DMS114 treated with DMSO at 0.1 percent for 48 hours (cell line): ENCODE data around the gene SLC25A21.

ENCODE experiments used
- DNase-seq: peaks from one replicate; lab custom pipeline; 2025; ENCODE audit not compliant: unreplicated experiment; lab: John Stamatoyannopoulos, UW

Gene SLC25A21

DNA sequence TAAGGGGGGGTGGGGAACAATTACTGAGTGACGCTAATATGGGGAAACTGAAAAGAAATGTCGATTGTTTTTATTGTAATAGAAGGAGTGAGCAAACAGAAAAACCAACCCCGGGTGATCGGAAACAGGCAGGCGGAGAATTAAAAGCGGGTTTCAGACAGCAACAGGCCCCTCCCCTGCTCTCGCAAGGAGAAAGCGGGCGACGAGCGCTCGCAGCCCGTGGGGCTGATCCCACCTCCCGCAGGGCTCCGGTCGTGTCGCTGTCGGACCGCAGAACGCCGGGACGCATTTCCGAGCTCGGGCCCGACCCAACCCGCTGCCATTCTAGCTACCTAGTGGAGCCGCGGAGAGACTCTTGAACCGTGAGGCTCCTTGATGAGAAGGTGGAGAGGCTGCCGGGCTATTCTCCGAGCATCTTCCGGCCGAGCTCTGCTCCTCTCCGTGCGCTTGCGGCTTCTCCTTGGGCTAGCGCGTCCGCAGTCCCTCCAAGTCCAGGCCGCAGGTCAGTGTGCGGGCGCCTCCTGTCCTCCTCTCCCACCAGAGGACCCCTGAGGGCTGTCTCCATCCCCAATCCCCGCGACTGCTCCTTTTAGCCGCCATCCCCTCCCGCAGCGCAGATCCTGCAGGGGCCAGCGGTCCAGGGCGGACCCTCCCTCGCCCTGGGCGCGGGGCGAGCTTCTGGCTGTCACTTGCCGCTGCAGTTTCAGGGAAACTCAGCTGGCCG lies 514.8 kb downstream of the SLC25A21 start:
- DNase-seq = no peak

- DNase-seq = no peak
Measured at GRCh38 chr14:36656687-36657398, 515.6 kb downstream of the SLC25A21 start.

DNA sequence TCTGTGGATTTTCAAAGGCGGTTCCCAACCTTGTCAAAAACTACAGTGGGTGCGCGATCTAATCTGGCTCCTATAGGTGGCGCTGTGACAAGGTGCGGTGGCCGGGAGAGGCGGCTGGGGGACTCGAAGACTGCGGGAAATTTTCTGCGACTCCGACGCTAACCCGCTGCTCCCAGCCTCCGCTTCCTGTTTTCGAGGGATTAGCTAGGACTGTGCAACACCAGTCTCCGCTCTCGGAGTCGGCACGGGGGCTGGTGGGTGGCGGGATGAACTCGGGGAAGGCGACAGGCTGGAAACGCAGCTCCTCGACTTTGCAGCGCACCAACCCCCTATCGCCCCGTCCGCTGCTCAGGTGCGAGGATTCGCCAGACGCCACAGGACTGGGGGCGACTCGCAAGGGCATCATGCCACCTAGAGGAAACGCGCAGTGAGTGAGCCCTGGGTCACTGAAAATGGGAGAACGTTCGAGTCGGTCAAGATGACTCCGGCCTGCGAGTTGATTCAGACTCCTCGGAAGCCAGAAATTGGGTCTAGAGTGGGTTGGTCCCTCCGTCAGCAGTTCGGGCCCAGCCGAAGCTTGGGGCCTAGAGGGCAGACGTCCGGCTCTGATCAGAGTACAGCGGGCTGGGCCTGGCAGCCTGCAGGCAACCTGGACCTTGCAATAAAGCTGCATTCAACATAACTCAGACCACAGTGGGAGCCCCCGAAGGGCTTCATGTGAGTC lies 516.3 kb downstream of the SLC25A21 start:
- DNase-seq = no peak

- DNase-seq = no peak
Measured at GRCh38 chr14:36655571-36655962, 516.8 kb downstream of the SLC25A21 start.

DNA sequence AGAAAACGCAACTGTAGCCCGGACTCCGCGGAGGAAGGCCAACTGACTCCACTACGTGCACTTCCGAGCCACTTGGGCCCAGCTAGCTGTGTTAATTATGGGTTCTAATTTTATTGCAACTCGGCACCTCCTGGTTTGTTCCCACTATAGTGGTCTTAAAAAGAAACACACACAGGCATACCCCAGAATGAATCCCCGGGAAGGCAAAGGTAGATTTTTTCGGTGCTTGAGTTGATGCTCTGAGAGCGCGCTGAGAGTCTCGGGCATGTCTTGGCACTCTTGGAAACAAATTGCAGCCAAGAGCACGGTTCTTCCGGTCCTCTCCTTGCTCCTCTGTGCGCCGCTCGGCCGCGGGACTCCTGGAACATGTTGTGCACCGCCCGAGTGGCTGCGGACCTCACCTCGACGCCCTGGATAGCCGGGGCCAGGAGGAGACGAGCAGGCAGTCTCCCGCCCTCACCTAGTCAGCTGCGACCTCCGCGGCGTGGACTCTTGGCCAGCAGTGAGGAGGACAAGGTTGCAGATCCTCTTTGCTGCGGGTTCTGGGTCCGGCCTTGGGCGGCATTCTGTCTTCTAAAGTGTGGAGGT lies 517.5 kb downstream of the SLC25A21 start:
- no peak for DNase-seq

- no peak for DNase-seq
Measured at GRCh38 chr14:36653962-36654793, 518.2 kb downstream of the SLC25A21 start.

DNA sequence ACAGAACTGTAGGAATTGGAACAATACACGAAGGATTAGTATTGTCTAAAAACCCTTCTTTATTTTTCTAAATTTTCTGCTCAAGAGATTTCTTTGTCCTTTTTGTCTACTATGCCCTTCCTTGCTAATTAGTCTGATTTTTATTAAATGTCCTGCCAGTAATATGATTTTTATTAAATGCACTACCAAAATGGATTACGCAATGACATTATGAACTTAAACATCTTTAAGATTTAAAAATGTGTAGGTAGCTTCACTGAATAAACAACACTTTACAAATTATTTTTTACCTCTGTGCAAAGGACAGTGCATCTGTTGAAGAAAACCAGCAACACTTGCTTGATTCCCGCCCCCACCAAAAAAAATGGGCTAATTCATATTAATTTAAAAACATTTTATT lies 519.0 kb downstream of the SLC25A21 start:
- no peak for DNase-seq

- no peak for DNase-seq
Measured at GRCh38 chr14:36652542-36653201, 519.7 kb downstream of the SLC25A21 start.

GRCh38 chr14:36649872-36650650 lies 522.3 kb downstream of the SLC25A21 start:
- DNase-seq = no peak

GRCh38 chr14:36647824-36648753 lies 524.3 kb downstream of the SLC25A21 start:
- peak; percentile 55 for DNase-seq

DNA sequence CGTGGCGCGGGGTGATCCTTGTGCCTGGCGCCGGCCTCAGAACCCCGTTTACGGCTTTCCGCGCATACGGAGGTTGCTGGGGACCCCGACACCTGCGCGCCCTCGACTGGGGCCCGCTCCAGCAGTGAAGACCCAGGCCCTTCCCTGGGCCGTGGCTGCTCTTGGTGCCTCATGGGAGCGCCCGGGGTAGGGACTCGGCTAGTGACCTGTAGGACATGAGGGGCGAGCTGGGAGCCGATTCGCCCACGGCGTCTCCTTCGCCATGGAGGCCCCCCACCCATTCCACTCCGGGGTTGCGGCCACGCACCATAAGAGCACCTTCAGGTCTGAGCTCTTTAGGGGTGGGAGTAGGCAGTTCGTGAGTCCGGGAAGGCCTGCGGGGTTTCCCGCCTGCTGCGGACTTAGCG lies 525.0 kb downstream of the SLC25A21 start:
- DNase-seq = no peak

- no peak for DNase-seq
Measured at GRCh38 chr14:36646664-36647416, 525.6 kb downstream of the SLC25A21 start.

DNA sequence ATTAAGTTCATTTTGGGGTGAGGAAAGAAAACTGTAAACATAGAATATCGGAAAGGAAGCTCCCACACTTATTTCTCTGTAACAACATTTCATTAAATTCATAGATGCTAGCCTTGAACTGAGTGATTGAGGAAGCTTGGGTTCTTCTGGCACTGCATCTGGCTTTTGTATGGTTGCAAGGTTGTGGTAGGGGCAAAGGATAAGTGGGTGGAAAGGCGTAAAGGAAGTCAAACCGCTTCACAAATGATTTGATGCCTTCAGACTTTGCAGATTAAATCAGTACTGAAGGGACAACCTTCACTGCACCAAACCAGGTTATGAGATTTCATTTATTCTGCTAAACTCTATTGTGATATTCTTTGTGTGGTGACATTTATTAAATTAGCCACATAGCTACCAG lies 538.8 kb downstream of the SLC25A21 start:
- DNase-seq = no peak
